Adrenal gland (tissue), 19 donors: ENCODE measurements around the gene CNTN4. TPM values are rescaled to one million over a fixed set of nuclear protein-coding genes. Genes with fewer than 3 reads are reported as not detected.

Experiments
- DNase-seq, 7 donors: peaks; one replicate each; pipeline ENCODE4 v3.0.0-alpha.2; 2019 to 2020
- H3K27ac ChIP-seq, 5 donors: fragments of 200-600 bp; sonication (generic) in 4 of 5; 1 replicate in 3 of 5; 2 replicates in 2 of 5; pipeline versions ENCODE4 v1.5.1 to v1.8.0; 2016 to 2020; ENCODE audit warnings: mild to moderate bottlenecking in 1 of 5
- H3K27me3 ChIP-seq: fragments of 200-600 bp; 2 replicates; pipeline ENCODE4 v1.8.0; 2021
- H3K36me3 ChIP-seq, 2 donors: fragments of 200-600 bp; replicated peaks in 1 of 2; 1 replicate in 1 of 2; 2 replicates in 1 of 2; pipeline versions ENCODE4 v1.5.1 to v1.8.0; 2018 to 2022
- H3K4me1 ChIP-seq, 2 donors: fragments of 200-600 bp; replicated peaks in 1 of 2; 1 replicate in 1 of 2; 2 replicates in 1 of 2; pipeline versions ENCODE4 v1.5.1 to v1.8.0; 2018 to 2021
- H3K4me3 ChIP-seq, 4 donors: fragments of 200-600 bp; sonication (generic) in 3 of 4; one replicate each; pipeline ENCODE4 v1.5.1; 2016 to 2018
- H3K9me3 ChIP-seq, 3 donors: fragments of 200-600 bp; sonication (generic) in 1 of 3; replicated peaks in 1 of 3; 1 replicate in 2 of 3; 2 replicates in 1 of 3; pipeline versions ENCODE4 v1.5.1 to v1.8.0; 2016 to 2021
- POLR2A ChIP-seq, 2 donors: fragments of 450-650 bp; IDR thresholded peaks; one replicate each; pipeline ENCODE4 v1.6.1; 2017; ENCODE audit warnings: antibody characterized with exemption in 2 of 2, mild to moderate bottlenecking in 2 of 2, moderate library complexity in 1 of 2
- WGBS, 4 donors: extraction: QIAGEN DNeasy Blood & Tissue Kit in 2 of 4; methylation state at CpG; one replicate each; pipeline versions ENCODE4 v1.1.5 to v1.1.7; 2013 to 2017; 5-methylcytosine and 5-hydroxymethylcytosine counted together
- intact Hi-C, 2 donors: fragments of 100-400 bp; cut with DNase I; formaldehyde crosslinking; loops; one replicate each; pipeline versions ENCODE4 v1.14.1 to v1.15.0; 2022 to 2023
- long read RNA-seq, 10 donors: library from polyadenylated mRNA in 3 of 10; unstranded in 2 of 10; stranded (forward) in 1 of 10; transcript quantifications; one replicate each; pipeline ENCODE4 v2.0.0 and lab custom pipeline, GENCODE V29; 2021 to 2026
- polyA plus RNA-seq, 3 donors: library from polyadenylated mRNA; stranded (reverse); fragments of 200-250 nt in 2 of 3; fragments of 350-450 nt in 1 of 3; fragmentation: Illumina TruSeq in 1 of 3; extraction: RNeasy Lipid Tissue Mini Kit (QIAGEN cat#74804) in 1 of 3; gene quantifications; one replicate each; pipeline ENCODE4 v1.2.3, GENCODE V29; 2013 to 2014
- total RNA-seq, 9 donors: library from RNA; depleted of rRNA in 4 of 9; stranded (reverse); fragments of >200 nt in 4 of 9; fragments of 120-200 nt in 1 of 9; fragmentation: NEBNext Ultra II Directional in 1 of 9; extraction: Animal tissue kit (Norgen Biotek cat#: 25700) in 1 of 9; gene quantifications; one replicate each; pipeline versions ENCODE4 v1.1.0 to v1.2.4, GENCODE V29; 2013 to 2023
- TF ChIP-seq, protein P1 (sequence below), 6 experiments: fragments of 450-650 bp in 4 of 6; fragments of 200-600 bp in 2 of 6; sonication (generic) in 1 of 6; IDR thresholded peaks; 1 replicate in 5 of 6; 2 replicates in 1 of 6; pipeline versions ENCODE4 v1.5.1 to v1.8.0; 2016 to 2021; ENCODE audit warnings: antibody characterized with exemption in 6 of 6, mild to moderate bottlenecking in 2 of 6, moderate library complexity in 1 of 6
- donor health status: healthy with polysubstance abuse.
- donor health status: Bipolar disorder and iron deficiency.
- donor health status: DM: yes; HTN: yes; CAD: no.
- donor health status: DM: no; HTN: no; CAD: no.
- donor health status: DM: no; HTN: no; CAD: no.
- donor health status: DM: yes; HTN: yes; CAD: no.

CNTN4 gene
- 1 to 10 TPM in 7 of 9 donors, under 1 TPM in 2; 0.17 to 9.2 (median 1.7) TPM for total RNA-seq
- polyA plus RNA-seq: 1 to 10 TPM; 1.1 to 2.6 (median 1.5) TPM
- long read RNA-seq, donor 1, partial matches to known transcripts: 0 of 1 reads
- long read RNA-seq, donor 1, other reads (novel, unspliced or antisense): 0 of 1 reads
- long read RNA-seq, donor 2, partial matches to known transcripts: 0 of 1 reads
- long read RNA-seq, donor 2, other reads (novel, unspliced or antisense): 0 of 1 reads
- long read RNA-seq, donor 3: 0 reads
- long read RNA-seq, donor 4, partial matches to known transcripts: 0 of 1 reads
- long read RNA-seq, donor 4, other reads (novel, unspliced or antisense): 1 of 1 reads
- long read RNA-seq, donor 5, full-length matches to known transcripts: 1 of 1 reads
- long read RNA-seq, donor 5, partial matches to known transcripts: 0 of 1 reads
- long read RNA-seq, donor 5, other reads (novel, unspliced or antisense): 0 of 1 reads
- long read RNA-seq, donor 6: 0 reads
- long read RNA-seq, donor 7: 0 reads
- long read RNA-seq, donor 8: 0 reads
- long read RNA-seq, donor 9: 0 reads
- long read RNA-seq, donor 10: 0 reads

DNA sequence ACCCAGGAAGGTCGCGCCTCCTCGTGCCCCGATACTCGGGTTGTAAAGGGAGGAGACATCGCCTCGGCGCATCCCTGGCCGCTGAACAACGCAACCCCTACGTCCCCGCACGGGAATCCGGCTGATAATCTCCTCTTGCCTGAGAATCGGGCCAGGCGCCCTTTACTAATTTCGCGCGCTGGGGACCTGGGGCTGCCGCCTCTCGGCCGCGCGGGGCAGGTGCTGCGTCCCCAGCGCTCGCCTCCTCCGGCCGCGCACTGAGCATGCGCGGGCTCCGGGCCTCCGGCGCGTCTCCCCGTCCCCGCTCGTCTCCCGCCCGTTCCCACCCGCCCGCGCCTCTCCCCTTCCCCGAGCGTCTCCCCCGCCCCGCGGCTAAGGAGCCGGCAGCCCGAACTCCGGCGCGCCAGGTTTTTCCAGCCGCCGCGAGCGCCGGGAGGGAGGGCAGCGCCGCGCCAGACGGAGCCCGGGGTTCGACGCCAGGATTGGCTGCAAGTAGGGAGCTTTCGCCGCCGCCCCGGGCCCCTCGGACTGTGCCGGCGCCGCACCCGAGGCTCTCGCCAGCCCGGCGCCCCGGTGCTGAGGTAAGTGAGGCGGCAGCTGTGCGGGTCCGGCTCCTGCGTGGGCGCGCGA is at the start of gene CNTN4:
CNTN4 (plus strand) TSS at position 469 of the 630 bp plus-strand sequence.
- Histone ChIP-seq H3K36me3 (no peaks in the 10 kb centered on the region), H3K27me3 (peaks cover 24% of the 10 kb centered on the region), H3K27ac (no peak within 1 kb of the TSS), H3K4me3 (peak within 1 kb of the TSS in 2 of 4 donors; percentile 0 to 52), H3K4me1 (no peaks in the 10 kb centered on the region), H3K9me3 (no peaks in the 10 kb centered on the region)
- peak in 4 of 7 donors; percentile 13 to 59 (median 24) for DNase-seq
- TF ChIP-seq, protein P1, sequence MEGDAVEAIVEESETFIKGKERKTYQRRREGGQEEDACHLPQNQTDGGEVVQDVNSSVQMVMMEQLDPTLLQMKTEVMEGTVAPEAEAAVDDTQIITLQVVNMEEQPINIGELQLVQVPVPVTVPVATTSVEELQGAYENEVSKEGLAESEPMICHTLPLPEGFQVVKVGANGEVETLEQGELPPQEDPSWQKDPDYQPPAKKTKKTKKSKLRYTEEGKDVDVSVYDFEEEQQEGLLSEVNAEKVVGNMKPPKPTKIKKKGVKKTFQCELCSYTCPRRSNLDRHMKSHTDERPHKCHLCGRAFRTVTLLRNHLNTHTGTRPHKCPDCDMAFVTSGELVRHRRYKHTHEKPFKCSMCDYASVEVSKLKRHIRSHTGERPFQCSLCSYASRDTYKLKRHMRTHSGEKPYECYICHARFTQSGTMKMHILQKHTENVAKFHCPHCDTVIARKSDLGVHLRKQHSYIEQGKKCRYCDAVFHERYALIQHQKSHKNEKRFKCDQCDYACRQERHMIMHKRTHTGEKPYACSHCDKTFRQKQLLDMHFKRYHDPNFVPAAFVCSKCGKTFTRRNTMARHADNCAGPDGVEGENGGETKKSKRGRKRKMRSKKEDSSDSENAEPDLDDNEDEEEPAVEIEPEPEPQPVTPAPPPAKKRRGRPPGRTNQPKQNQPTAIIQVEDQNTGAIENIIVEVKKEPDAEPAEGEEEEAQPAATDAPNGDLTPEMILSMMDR (IDR thresholded peaks at IDR 0.05): no peak
- TF ChIP-seq POLR2A (IDR thresholded peaks at IDR 0.05): no peak
- WGBS, 4 donors: 0 to 4% (median 1%) methylated on average over 5 to 86 of the region's 86 CpGs
- intact Hi-C loops: no loop called here

DNA sequence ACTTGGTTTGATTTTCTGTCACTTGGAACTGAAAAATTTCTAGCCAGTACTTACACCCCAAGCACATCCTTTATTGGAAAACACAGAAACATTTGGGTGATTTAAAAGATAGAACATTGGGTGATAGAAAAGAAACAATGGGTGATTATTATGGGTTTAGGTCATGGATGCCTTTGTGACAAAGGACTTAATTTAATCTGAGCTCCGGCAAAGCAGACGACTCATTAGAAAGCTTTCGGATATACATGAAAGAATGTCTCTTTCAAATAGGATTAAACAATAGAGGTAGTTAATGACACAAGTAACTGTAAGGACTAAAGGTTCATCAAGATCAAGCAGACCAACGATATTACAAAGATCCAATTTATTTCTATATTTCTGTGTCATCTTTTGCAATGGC is 37.3 kb upstream of the CNTN4 start:
- no peak overlapping the region for H3K4me3 ChIP-seq
- DNase-seq: no peak
- H3K27ac ChIP-seq: no peak overlapping the region
- no peaks in the 10 kb centered on the region for H3K9me3 ChIP-seq
- WGBS, 4 donors: 77 to 82% (median 81%) methylated on average over 4 of the region's 4 CpGs
- TF ChIP-seq POLR2A (IDR thresholded peaks at IDR 0.05): no peak
- TF ChIP-seq, protein P1 (IDR thresholded peaks at IDR 0.05): no peak
- no peaks in the 10 kb centered on the region for H3K4me1 ChIP-seq
- H3K36me3 ChIP-seq: no peaks in the 10 kb centered on the region
- intact Hi-C loops: no loop called here
- no peaks in the 10 kb centered on the region for H3K27me3 ChIP-seq

DNA sequence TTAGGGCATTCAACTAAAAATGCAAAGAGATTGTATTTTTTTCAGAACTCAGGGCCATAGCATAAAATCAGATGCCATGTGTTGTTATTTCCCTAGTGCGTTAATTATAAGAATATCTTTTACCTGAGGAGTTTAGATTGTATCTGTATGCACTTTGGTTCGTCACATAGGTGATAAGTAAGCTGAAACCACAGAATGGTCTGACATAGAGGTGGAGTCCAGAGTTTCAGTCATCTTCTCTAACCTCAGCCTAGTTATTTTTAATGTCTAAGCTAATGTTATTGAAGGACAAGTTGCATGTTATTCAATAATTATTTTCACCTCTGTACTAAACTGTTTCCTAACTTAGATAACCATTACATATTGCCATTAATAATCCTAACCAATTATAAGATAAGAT is 27.1 kb upstream of the CNTN4 start:
- Histone ChIP-seq H3K27me3 (no peaks in the 10 kb centered on the region), H3K9me3 (no peaks in the 10 kb centered on the region), H3K4me1 (no peaks in the 10 kb centered on the region), H3K36me3 (no peaks in the 10 kb centered on the region), H3K27ac (no peak overlapping the region), H3K4me3 (no peak overlapping the region)
- DNase-seq: no peak
- intact Hi-C loops: no loop called here
- 73 to 75% (median 74%) methylated on average over 2 of the region's 2 CpGs for WGBS, 4 donors
- TF ChIP-seq, protein P1 (IDR thresholded peaks at IDR 0.05): no peak
- no peak for TF ChIP-seq POLR2A (IDR thresholded peaks at IDR 0.05)

DNA sequence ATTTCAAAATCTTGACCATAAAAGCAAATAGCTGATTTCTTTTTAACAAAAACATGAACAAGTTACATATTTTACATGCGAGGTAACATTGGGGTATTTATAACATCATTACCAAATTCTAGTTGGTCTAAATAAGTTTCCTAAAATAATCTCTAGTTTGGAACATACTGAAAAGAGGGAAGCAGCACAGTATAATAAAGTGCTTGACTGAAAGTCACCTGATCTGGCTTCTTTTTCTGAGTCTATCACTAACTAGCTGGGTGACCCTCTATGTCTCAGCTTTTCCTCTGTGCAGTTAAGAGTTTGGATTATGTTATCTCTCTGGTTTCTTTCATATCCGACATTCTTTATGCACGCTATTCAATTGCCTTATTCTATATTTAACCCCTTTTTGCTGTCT is 19.8 kb upstream of the CNTN4 start:
- H3K4me3 ChIP-seq: no peak overlapping the region
- 66 to 73% (median 69%) methylated on average over 3 of the region's 3 CpGs for WGBS, 4 donors
- intact Hi-C loops: no loop called here
- no peaks in the 10 kb centered on the region for H3K9me3 ChIP-seq
- no peak overlapping the region for H3K27ac ChIP-seq
- TF ChIP-seq, protein P1 (IDR thresholded peaks at IDR 0.05): no peak
- no peak for TF ChIP-seq POLR2A (IDR thresholded peaks at IDR 0.05)
- no peaks in the 10 kb centered on the region for H3K4me1 ChIP-seq
- no peaks in the 10 kb centered on the region for H3K36me3 ChIP-seq
- H3K27me3 ChIP-seq: no peaks in the 10 kb centered on the region
- no peak for DNase-seq
